ENCODE results near the gene ETFBKMT. TPM values are rescaled to one million over a fixed set of nuclear protein-coding genes. Genes with fewer than 3 reads are reported as not detected.
A peak's percentile ranks its signal among the peaks of the same experiment; 100 is the strongest.

The ETFBKMT gene, protein sequence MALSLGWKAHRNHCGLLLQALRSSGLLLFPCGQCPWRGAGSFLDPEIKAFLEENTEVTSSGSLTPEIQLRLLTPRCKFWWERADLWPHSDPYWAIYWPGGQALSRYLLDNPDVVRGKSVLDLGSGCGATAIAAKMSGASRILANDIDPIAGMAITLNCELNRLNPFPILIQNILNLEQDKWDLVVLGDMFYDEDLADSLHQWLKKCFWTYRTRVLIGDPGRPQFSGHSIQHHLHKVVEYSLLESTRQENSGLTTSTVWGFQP
- polyA plus RNA-seq: 1 to 10 TPM; 1.3 to 4.7 (median 2.0) TPM
- long read RNA-seq, donor 1, full-length matches to known transcripts: 4 of 4 reads
- long read RNA-seq, donor 1, partial matches to known transcripts: 0 of 4 reads
- long read RNA-seq, donor 1, other reads (novel, unspliced or antisense): 0 of 4 reads
- long read RNA-seq, donor 2: 0 reads
- long read RNA-seq, donor 3: 0 reads
- long read RNA-seq, donor 4: 0 reads
- long read RNA-seq, donor 5: 0 reads
- long read RNA-seq, donor 6, partial matches to known transcripts: 0 of 2 reads
- long read RNA-seq, donor 6, other reads (novel, unspliced or antisense): 0 of 2 reads
- long read RNA-seq, donor 7: 0 reads
- long read RNA-seq, donor 8, partial matches to known transcripts: 0 of 1 reads
- long read RNA-seq, donor 8, other reads (novel, unspliced or antisense): 0 of 1 reads
- long read RNA-seq, donor 9, partial matches to known transcripts: 0 of 1 reads
- long read RNA-seq, donor 9, other reads (novel, unspliced or antisense): 0 of 1 reads
- long read RNA-seq, donor 10, partial matches to known transcripts: 6 of 14 reads
- long read RNA-seq, donor 10, other reads (novel, unspliced or antisense): 7 of 14 reads

DNA sequence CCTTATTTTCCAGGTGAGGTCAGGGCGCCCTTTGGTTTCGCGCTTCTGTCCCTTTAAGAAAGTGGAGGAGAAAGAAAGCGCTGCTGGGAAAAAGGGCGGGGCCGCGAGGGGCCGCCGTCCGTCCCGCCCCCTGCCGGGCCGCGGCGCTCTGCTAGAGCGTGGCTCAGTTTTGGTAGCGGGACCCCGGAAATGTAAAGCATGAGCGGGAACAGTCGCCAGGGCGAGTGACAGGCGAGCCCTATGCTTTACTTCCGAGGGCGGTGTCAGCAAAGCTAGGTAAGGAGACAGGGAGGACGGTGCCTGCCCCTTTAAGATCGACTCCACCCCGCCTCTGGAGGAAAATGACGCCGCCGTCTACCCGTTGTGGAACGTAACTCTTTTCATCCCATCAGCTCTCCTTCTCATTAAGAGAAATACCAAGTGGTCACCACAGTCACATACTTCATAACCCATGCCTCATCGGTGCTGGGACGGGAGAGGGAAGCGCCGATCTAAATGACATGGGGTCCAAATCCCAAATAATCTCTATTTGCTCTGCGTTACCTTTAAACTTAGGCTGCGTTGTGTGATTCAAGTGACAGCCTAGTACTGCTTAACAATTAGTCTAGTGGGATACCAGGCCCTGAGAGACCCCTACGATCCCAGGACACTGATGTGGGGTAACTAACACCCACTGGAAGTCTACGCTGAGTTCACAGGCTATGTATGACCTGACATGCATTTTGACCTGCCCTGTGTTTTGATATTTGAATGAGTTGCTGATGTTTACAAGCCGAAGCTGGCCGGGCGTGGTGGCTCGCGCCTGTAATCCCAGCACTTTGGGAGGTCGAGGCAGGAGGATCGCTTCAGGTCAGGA is at the start of gene ETFBKMT:
TSS of gene ETFBKMT (plus strand) at position 602 of the 856 bp plus-strand sequence. CDS start 2,266 bp downstream, outside the sequence.
- peak within 1 kb of the TSS; percentile 34 to 59 (median 52) for H3K4me3 ChIP-seq (ENCODE audit: low read depth in 1 of 3, low read length in 3 of 3)
- peaks cover 0 to 6% (median 3%) of the 10 kb centered on the region in 3 donors for H3K36me3 ChIP-seq (ENCODE audit: control insufficient read depth in 3 of 3, insufficient read depth in 2 of 3, low read depth in 1 of 3, low read length in 3 of 3)
- 0 to 2% (median 2%) methylated on average over 47 of the region's 47 CpGs for WGBS, 3 donors
- H3K4me1 ChIP-seq (ENCODE audit: control insufficient read depth in 3 of 3, insufficient read depth in 2 of 3, low read depth in 1 of 3, low read length in 2 of 3): peaks cover 0 to 13% (median 3%) of the 10 kb centered on the region in 3 donors
- FAIRE-seq (no peak), DNase-seq (peak; percentile 95 to 96)
- H3K27me3 ChIP-seq (ENCODE audit: control insufficient read depth in 3 of 3, insufficient read depth in 3 of 3, low read length in 3 of 3): no peaks in the 10 kb centered on the region
- H3K9me3 ChIP-seq (ENCODE audit: control insufficient read depth in 2 of 2, insufficient read depth in 1 of 2, low read depth in 1 of 2, low read length in 1 of 2): no peaks in the 10 kb centered on the region
- peak within 1 kb of the TSS; percentile 81 to 99 (median 94) for H3K27ac ChIP-seq (ENCODE audit: low read depth in 1 of 3, low read length in 2 of 3)

DNA sequence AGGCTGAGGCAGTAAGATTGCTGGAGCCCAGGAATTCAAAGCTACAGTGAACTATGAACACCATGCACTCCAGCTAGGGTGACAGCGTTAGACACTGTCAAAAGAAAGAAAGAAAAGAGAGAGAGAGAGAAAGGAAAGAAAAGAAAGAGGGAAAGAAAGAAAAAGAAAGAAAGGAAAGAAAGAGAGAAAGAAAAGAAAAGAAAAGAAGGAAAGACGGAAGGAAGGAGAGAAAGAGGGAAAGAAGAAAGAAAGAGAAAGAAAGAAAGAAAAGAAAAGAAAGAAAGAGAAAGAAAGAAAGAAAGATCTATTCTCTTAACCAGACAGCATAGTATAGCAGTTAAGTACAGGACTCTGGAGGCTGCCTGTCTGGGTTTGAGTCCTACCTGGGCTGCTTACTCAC is 46.7 kb upstream of the ETFBKMT start:
- FAIRE-seq (no peak), DNase-seq (no peak)
- Histone ChIP-seq H3K9me3 (ENCODE audit: control insufficient read depth in 2 of 2, insufficient read depth in 1 of 2, low read depth in 1 of 2, low read length in 1 of 2) (peaks cover 0 to 14% of the 10 kb centered on the region in 2 donors), H3K4me3 (ENCODE audit: low read depth in 1 of 3, low read length in 3 of 3) (no peak overlapping the region), H3K36me3 (ENCODE audit: control insufficient read depth in 3 of 3, insufficient read depth in 2 of 3, low read depth in 1 of 3, low read length in 3 of 3) (no peaks in the 10 kb centered on the region), H3K4me1 (ENCODE audit: control insufficient read depth in 3 of 3, insufficient read depth in 2 of 3, low read depth in 1 of 3, low read length in 2 of 3) (no peaks in the 10 kb centered on the region), H3K27ac (ENCODE audit: low read depth in 1 of 3, low read length in 2 of 3) (no peak overlapping the region), H3K27me3 (ENCODE audit: control insufficient read depth in 3 of 3, insufficient read depth in 3 of 3, low read length in 3 of 3) (no peaks in the 10 kb centered on the region)
- WGBS, 3 donors: 85 to 86% (median 85%) methylated on average over 2 of the region's 2 CpGs

DNA sequence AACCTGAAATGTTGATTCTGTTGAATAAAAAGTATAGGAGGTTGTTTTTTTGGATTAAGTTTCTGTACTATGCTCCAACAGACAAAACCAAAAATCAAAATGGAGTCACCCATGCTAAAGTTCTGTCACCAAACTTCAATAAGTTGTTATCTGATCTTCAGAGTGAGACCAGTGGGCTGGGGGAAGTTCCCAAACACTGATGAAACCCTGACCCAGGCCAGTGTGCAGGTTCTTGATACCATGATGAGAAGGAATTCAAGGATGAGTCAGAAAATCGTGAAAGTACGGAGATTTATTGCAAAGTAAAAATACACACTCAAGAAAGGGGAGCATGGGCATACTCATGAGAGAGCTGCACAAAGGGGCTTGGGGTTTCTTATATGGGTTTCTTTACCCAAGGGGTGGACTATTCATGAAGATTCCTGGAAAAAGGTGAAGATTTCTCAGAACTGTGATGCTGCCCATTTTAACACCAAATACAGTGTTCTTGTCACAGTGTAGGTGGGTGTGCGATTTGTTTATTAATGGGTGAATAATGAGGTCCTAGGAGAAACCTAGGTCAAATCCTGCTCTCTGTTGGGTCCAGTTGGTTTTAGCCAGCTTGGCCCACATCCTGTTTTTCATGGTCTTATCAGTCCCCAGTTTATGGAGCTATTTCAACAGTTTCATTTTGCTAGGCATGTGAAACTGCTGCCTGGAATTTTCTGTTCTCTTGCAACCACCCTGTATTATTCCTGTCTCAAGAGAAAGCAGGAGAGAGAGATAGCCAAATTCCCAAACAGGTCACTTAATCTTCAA is 41.1 kb upstream of the ETFBKMT start:
- WGBS, 3 donors: 65 to 84% (median 76%) methylated on average over 3 of the region's 3 CpGs
- no peaks in the 10 kb centered on the region for H3K9me3 ChIP-seq (ENCODE audit: control insufficient read depth in 2 of 2, insufficient read depth in 1 of 2, low read depth in 1 of 2, low read length in 1 of 2)
- FAIRE-seq: no peak

DNA sequence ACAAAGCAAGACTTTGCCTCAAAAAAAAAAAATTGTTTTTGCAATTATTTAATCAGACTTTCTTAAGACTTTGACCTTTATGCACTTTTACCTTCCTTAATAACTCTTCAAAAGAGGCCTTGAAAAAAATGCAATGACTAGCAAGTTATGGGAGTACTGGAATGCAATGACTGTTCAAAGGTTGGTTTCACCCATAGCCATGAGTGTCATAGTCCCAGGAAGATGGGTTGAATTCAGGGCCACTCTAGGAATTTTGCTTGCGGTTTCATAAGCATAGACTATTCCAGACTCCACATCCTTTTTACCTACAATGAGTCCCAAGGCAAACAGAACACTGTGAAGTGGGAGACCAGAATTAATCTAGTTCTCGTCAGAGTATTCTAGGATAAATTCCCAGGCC is 39.2 kb upstream of the ETFBKMT start:
- DNase-seq (peak; percentile 92 to 97), FAIRE-seq (peak; percentile 82)

More for the DNA sequence above, 41.1 kb upstream of the ETFBKMT start:
- H3K4me3 ChIP-seq (ENCODE audit: low read depth in 1 of 3, low read length in 3 of 3): no peak overlapping the region
- H3K36me3 ChIP-seq (ENCODE audit: control insufficient read depth in 3 of 3, insufficient read depth in 2 of 3, low read depth in 1 of 3, low read length in 3 of 3): no peaks in the 10 kb centered on the region
- H3K27ac ChIP-seq (ENCODE audit: low read depth in 1 of 3, low read length in 2 of 3): peak overlapping the region in 1 of 3 donors; percentile 86
- no peaks in the 10 kb centered on the region for H3K27me3 ChIP-seq (ENCODE audit: control insufficient read depth in 3 of 3, insufficient read depth in 3 of 3, low read length in 3 of 3)
- DNase-seq: peak; percentile 55 to 80
- peaks cover 0 to 29% (median 8%) of the 10 kb centered on the region in 3 donors for H3K4me1 ChIP-seq (ENCODE audit: control insufficient read depth in 3 of 3, insufficient read depth in 2 of 3, low read depth in 1 of 3, low read length in 2 of 3)

DNA sequence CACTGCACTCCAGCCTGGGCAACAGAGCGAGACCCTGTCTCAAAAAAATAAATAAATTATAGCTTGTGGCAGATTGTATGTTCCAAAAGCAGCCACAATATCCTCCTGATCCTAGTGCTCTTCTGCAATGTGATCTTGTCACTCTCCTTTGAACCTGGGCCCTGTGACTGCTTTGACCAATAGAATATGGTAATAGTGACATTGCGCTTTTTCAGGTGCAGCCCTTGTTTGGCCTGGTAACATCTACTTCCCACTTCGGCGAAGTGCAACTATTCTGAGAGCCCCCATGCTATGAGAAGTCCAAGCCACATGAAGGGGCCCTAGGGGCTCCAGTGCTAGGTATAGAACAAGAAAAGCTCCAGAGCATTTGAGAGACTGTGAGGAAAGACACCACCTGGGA is 37.5 kb upstream of the ETFBKMT start:
- H3K27me3 ChIP-seq (ENCODE audit: control insufficient read depth in 3 of 3, insufficient read depth in 3 of 3, low read length in 3 of 3): no peaks in the 10 kb centered on the region
- WGBS, 3 donors: 92 to 96% (median 94%) methylated on average over 3 to 4 of the region's 4 CpGs
- H3K4me1 ChIP-seq (ENCODE audit: control insufficient read depth in 3 of 3, insufficient read depth in 2 of 3, low read depth in 1 of 3, low read length in 2 of 3): peaks cover 0 to 29% (median 8%) of the 10 kb centered on the region in 3 donors
- H3K36me3 ChIP-seq (ENCODE audit: control insufficient read depth in 3 of 3, insufficient read depth in 2 of 3, low read depth in 1 of 3, low read length in 3 of 3): no peaks in the 10 kb centered on the region
- H3K9me3 ChIP-seq (ENCODE audit: control insufficient read depth in 2 of 2, insufficient read depth in 1 of 2, low read depth in 1 of 2, low read length in 1 of 2): no peaks in the 10 kb centered on the region
- H3K4me3 ChIP-seq (ENCODE audit: low read depth in 1 of 3, low read length in 3 of 3): no peak overlapping the region
- no peak for FAIRE-seq
- no peak for DNase-seq
- no peak overlapping the region for H3K27ac ChIP-seq (ENCODE audit: low read depth in 1 of 3, low read length in 2 of 3)

More for the DNA sequence above, 39.2 kb upstream of the ETFBKMT start:
- peak overlapping the region in 2 of 3 donors; percentile 31 to 86 for H3K27ac ChIP-seq (ENCODE audit: low read depth in 1 of 3, low read length in 2 of 3)
- H3K4me1 ChIP-seq (ENCODE audit: control insufficient read depth in 3 of 3, insufficient read depth in 2 of 3, low read depth in 1 of 3, low read length in 2 of 3): peaks cover 0 to 29% (median 8%) of the 10 kb centered on the region in 3 donors
- H3K4me3 ChIP-seq (ENCODE audit: low read depth in 1 of 3, low read length in 3 of 3): no peak overlapping the region
- H3K27me3 ChIP-seq (ENCODE audit: control insufficient read depth in 3 of 3, insufficient read depth in 3 of 3, low read length in 3 of 3): no peaks in the 10 kb centered on the region
- H3K9me3 ChIP-seq (ENCODE audit: control insufficient read depth in 2 of 2, insufficient read depth in 1 of 2, low read depth in 1 of 2, low read length in 1 of 2): no peaks in the 10 kb centered on the region
- 28 to 74% (median 53%) methylated on average over 2 of the region's 2 CpGs for WGBS, 3 donors
- no peaks in the 10 kb centered on the region for H3K36me3 ChIP-seq (ENCODE audit: control insufficient read depth in 3 of 3, insufficient read depth in 2 of 3, low read depth in 1 of 3, low read length in 3 of 3)

DNA sequence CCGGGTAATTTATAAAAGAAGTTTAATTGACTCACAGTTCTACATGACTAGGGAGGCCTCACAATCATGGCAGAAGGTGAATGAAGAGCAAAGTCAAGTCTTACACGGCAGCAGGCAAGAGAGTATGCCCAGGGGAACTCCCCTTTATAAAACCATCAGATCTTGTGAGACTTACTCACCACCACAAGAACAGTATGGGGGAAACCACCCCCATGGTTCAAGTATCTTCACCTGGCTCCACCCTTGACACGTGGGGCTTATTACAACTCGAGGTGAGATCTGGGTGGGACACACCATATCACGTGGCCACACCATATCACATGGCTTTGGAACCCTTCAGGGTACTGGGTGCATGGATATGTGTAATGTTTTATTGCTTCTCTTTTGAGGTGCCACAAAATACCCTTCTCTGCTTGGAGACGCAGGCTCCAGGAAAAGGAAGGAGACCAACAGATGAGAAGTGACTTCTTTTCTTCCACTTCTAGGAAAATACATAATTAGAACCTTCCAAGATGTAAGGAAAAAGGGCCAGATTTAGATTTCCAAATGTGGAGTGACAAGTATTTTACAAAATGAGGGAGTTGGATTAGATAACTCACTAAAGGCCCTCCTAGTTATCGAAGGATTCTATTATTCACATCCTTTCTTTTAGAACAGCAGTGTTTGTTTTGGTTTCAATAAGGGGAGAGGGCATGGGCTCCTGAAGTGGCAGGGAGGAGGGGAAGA is 33.1 kb upstream of the ETFBKMT start:
- 65 to 81% (median 68%) methylated on average over 7 of the region's 7 CpGs for WGBS, 3 donors
- Histone ChIP-seq H3K27ac (ENCODE audit: low read depth in 1 of 3, low read length in 2 of 3) (no peak overlapping the region), H3K4me1 (ENCODE audit: control insufficient read depth in 3 of 3, insufficient read depth in 2 of 3, low read depth in 1 of 3, low read length in 2 of 3) (peaks cover 0 to 16% (median 0%) of the 10 kb centered on the region in 3 donors), H3K4me3 (ENCODE audit: low read depth in 1 of 3, low read length in 3 of 3) (no peak overlapping the region), H3K27me3 (ENCODE audit: control insufficient read depth in 3 of 3, insufficient read depth in 3 of 3, low read length in 3 of 3) (no peaks in the 10 kb centered on the region), H3K9me3 (ENCODE audit: control insufficient read depth in 2 of 2, insufficient read depth in 1 of 2, low read depth in 1 of 2, low read length in 1 of 2) (no peaks in the 10 kb centered on the region), H3K36me3 (ENCODE audit: control insufficient read depth in 3 of 3, insufficient read depth in 2 of 3, low read depth in 1 of 3, low read length in 3 of 3) (no peaks in the 10 kb centered on the region)
- DNase-seq (no peak), FAIRE-seq (no peak)

DNA sequence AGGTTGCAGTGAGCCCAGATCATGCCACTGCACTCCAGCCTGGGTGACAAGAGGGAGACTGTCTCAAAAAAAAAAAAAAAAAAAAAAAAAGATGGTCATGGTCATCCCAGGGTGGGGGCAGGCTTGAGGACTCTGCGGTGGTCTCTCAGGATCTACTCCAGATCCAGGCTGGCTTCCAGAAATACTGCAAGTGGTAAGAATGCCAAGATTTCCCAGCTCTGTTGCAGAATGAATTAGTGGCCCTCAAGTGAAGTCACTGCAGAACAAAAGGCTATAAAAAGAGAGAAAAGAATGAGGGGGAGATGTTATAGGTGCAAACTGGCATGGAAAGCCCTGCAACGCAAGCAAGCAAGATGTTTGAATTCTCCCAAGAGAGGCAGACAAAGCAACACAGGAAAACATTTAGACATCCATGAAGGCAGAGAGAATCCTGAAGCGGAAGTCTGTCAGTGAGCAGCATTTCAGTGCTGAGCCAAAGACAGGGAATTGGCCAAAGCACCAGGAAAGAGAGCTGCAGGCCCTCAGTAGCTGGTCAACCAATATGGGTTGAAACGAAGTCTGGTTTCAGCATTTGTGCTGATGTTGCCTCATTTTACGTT is 31.9 kb upstream of the ETFBKMT start:
- FAIRE-seq (no peak), DNase-seq (no peak)
- no peaks in the 10 kb centered on the region for H3K36me3 ChIP-seq (ENCODE audit: control insufficient read depth in 3 of 3, insufficient read depth in 2 of 3, low read depth in 1 of 3, low read length in 3 of 3)
- 78 to 93% (median 88%) methylated on average over 5 of the region's 5 CpGs for WGBS, 3 donors
- no peak overlapping the region for H3K27ac ChIP-seq (ENCODE audit: low read depth in 1 of 3, low read length in 2 of 3)
- H3K4me1 ChIP-seq (ENCODE audit: control insufficient read depth in 3 of 3, insufficient read depth in 2 of 3, low read depth in 1 of 3, low read length in 2 of 3): peaks cover 0 to 12% (median 0%) of the 10 kb centered on the region in 3 donors
- no peak overlapping the region for H3K4me3 ChIP-seq (ENCODE audit: low read depth in 1 of 3, low read length in 3 of 3)
- no peaks in the 10 kb centered on the region for H3K9me3 ChIP-seq (ENCODE audit: control insufficient read depth in 2 of 2, insufficient read depth in 1 of 2, low read depth in 1 of 2, low read length in 1 of 2)
- H3K27me3 ChIP-seq (ENCODE audit: control insufficient read depth in 3 of 3, insufficient read depth in 3 of 3, low read length in 3 of 3): no peaks in the 10 kb centered on the region

Measured in small intestine (tissue), 16 donors.